ENCODE measurements around the gene SORCS2.

DNA sequence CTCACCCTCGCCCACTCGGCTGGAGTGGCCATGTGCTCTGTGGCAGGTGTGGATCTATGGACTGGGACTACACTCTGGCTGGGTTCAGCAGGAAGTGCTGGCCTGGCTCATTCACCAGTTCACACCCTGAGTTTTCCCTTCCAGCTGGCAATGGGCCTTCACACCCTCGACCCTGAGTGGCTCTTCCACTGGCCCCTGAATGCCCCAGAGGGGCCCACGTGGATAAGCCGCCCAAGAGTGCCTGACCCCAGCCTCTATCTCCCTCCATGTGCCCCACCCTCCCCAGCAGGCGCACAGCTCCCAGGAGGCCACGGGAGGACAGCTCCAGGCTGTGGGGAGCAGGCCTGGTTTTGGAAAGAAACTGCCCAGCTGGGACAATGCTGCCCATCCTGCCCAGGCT is 513.3 kb downstream of the SORCS2 start:
- TF ChIP-seq EP300 (IDR thresholded peaks at IDR 0.05) (no peak), POLR2A (IDR thresholded peaks at IDR 0.05) (no peak), POLR2AphosphoS5 (IDR thresholded peaks at IDR 0.05) (no peak)
- TF ChIP-seq, protein P1, sequence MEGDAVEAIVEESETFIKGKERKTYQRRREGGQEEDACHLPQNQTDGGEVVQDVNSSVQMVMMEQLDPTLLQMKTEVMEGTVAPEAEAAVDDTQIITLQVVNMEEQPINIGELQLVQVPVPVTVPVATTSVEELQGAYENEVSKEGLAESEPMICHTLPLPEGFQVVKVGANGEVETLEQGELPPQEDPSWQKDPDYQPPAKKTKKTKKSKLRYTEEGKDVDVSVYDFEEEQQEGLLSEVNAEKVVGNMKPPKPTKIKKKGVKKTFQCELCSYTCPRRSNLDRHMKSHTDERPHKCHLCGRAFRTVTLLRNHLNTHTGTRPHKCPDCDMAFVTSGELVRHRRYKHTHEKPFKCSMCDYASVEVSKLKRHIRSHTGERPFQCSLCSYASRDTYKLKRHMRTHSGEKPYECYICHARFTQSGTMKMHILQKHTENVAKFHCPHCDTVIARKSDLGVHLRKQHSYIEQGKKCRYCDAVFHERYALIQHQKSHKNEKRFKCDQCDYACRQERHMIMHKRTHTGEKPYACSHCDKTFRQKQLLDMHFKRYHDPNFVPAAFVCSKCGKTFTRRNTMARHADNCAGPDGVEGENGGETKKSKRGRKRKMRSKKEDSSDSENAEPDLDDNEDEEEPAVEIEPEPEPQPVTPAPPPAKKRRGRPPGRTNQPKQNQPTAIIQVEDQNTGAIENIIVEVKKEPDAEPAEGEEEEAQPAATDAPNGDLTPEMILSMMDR (IDR thresholded peaks at IDR 0.05), result no peak
